ENCODE measurements around the gene VPS41. TPM values are rescaled to one million over a fixed set of nuclear protein-coding genes. Genes with fewer than 3 reads are reported as not detected.

The VPS41 gene
- total and polyA plus RNA-seq, 2 of the 13 experiments (the other 11 are each of a cell fraction or from before 2014, with no cell fraction given) = 12.1 to 43.4 TPM

DNA sequence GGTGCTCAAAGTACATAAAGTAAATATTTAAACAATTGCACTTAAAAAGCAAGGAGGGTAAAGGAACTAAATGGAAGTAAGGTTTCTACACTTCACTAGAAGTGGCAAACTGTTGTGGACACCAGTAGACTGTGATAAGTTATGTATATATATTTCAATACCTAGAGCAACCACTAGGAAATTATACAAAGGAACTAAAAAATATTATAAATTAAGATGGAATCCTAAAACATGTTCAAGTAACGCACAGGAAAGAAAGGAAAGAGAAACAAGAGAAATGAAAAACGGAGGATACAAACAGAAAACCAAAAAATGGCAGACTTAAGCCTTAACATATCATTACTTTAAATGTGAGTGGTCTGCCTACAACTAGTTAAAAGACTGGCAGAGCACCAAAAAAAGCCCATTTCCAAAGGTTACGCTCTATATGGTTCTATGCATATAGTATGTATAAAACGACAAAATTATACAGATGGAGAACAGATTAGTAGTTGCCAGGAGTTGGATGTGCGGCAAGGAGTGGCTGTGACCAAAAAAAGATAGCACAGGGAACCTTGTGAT, 19.0 kb downstream of the VPS41 start (continued):
- TF ChIP-seq ATRX (CRISPR knock-in tag; IDR thresholded peaks at IDR 0.05; ENCODE audit: borderline replicate concordance) = no peak
- no peak for TF ChIP-seq THAP9 (CRISPR knock-in tag; IDR thresholded peaks at IDR 0.05; ENCODE audit: borderline replicate concordance)
- TF ChIP-seq ZNF260 (CRISPR knock-in tag; IDR thresholded peaks at IDR 0.05; ENCODE audit: borderline replicate concordance, low read depth) = no peak
- no peak for TF ChIP-seq ZNF652 (CRISPR knock-in tag; IDR thresholded peaks at IDR 0.05; ENCODE audit: borderline replicate concordance, low read depth)
- TF ChIP-seq ZNF766 (CRISPR knock-in tag; IDR thresholded peaks at IDR 0.05; ENCODE audit: borderline replicate concordance) = no peak
- TF ChIP-seq ZNF552 (CRISPR knock-in tag; IDR thresholded peaks at IDR 0.05; ENCODE audit: borderline replicate concordance) = no peak

DNA sequence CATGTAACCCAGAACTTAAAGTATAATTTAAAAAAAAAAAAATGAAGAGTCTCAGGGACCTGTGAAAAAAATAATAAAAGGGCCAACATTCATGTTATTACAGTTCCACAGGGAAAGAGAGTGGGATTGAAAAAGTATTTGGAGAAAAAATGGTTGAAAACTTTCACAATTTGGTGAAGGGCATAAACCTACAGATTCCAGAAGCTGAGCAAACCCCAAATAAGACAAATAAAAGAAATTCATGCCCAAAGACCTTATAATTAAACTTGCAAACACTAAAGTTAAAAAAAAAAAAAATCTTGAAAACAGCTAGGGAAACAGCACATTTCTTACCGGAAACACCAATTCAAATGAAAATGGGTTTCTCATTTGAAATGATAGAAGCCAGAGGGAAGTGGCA, 19.9 kb downstream of the VPS41 start:
- H3K36me3 ChIP-seq (replicated peaks in 1 of 2; ENCODE audit: control insufficient read depth in 1 of 2, insufficient read depth in 2 of 2, low read length in 2 of 2) = no peaks in the 10 kb centered on the region; a peak in 1 of 5 replicates
- 94% methylated on average over 1 of the region's 1 CpG for WGBS (ENCODE audit: low lambda C conversion rate)
- no peak overlapping the region for H2AFZ ChIP-seq (ENCODE audit: low read length)
- no peak overlapping the region for H3K4me2 ChIP-seq (ENCODE audit: low read depth, low read length)
- CTCF ChIA-PET (ENCODE audit: low intra/inter-chr PET ratio, low total read pairs) = no interaction called here
- no peak overlapping the region for H3K27ac ChIP-seq (ENCODE audit: extremely low read length, insufficient read depth, low read length)
- no peaks in the 10 kb centered on the region for H3K9me3 ChIP-seq (ENCODE audit: low read length)
- FAIRE-seq (no peak), DNase-seq (ENCODE audit: low spot score) (no peak), ATAC-seq (no peak)
- H3K4me1 ChIP-seq (ENCODE audit: insufficient read depth, low read length) = no peaks in the 10 kb centered on the region
- no TSS peak for BruUV-seq (replicated peaks)
- intact Hi-C loops (cut with micrococcal nuclease; ENCODE audit: unreplicated experiment) (no loop called here), in situ Hi-C loops (cut with HindIII; ENCODE audit: extremely low pct_ligation_motif_present, low pct_unique_long_range_greater_than_20kb) (no loop called here)
- no peak overlapping the region for H3K9ac ChIP-seq (ENCODE audit: insufficient read depth, low read depth, low read length)
- H3K79me2 ChIP-seq (ENCODE audit: insufficient read depth, low read length) = no peaks in the 10 kb centered on the region
- POLR2A ChIA-PET = no interaction called here
- H3K4me3 ChIP-seq (replicated peaks in 1 of 3; ENCODE audit: insufficient read depth in 1 of 3, low read depth in 2 of 3, low read length in 3 of 3) = no peak overlapping the region
- no peaks in the 10 kb centered on the region for H4K20me1 ChIP-seq (ENCODE audit: insufficient read depth, low read length)
- H3K27me3 ChIP-seq (ENCODE audit: control insufficient read depth in 1 of 2, insufficient read depth in 2 of 2, low read length in 2 of 2) = no peaks in the 10 kb centered on the region
- TF ChIP-seq, protein P1, sequence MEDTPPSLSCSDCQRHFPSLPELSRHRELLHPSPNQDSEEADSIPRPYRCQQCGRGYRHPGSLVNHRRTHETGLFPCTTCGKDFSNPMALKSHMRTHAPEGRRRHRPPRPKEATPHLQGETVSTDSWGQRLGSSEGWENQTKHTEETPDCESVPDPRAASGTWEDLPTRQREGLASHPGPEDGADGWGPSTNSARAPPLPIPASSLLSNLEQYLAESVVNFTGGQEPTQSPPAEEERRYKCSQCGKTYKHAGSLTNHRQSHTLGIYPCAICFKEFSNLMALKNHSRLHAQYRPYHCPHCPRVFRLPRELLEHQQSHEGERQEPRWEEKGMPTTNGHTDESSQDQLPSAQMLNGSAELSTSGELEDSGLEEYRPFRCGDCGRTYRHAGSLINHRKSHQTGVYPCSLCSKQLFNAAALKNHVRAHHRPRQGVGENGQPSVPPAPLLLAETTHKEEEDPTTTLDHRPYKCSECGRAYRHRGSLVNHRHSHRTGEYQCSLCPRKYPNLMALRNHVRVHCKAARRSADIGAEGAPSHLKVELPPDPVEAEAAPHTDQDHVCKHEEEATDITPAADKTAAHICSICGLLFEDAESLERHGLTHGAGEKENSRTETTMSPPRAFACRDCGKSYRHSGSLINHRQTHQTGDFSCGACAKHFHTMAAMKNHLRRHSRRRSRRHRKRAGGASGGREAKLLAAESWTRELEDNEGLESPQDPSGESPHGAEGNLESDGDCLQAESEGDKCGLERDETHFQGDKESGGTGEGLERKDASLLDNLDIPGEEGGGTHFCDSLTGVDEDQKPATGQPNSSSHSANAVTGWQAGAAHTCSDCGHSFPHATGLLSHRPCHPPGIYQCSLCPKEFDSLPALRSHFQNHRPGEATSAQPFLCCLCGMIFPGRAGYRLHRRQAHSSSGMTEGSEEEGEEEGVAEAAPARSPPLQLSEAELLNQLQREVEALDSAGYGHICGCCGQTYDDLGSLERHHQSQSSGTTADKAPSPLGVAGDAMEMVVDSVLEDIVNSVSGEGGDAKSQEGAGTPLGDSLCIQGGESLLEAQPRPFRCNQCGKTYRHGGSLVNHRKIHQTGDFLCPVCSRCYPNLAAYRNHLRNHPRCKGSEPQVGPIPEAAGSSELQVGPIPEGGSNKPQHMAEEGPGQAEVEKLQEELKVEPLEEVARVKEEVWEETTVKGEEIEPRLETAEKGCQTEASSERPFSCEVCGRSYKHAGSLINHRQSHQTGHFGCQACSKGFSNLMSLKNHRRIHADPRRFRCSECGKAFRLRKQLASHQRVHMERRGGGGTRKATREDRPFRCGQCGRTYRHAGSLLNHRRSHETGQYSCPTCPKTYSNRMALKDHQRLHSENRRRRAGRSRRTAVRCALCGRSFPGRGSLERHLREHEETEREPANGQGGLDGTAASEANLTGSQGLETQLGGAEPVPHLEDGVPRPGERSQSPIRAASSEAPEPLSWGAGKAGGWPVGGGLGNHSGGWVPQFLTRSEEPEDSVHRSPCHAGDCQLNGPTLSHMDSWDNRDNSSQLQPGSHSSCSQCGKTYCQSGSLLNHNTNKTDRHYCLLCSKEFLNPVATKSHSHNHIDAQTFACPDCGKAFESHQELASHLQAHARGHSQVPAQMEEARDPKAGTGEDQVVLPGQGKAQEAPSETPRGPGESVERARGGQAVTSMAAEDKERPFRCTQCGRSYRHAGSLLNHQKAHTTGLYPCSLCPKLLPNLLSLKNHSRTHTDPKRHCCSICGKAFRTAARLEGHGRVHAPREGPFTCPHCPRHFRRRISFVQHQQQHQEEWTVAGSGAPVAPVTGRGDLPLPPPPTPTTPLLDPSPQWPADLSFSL (CRISPR knock-in tag; IDR thresholded peaks at IDR 0.05) = no peak
- TF ChIP-seq ZFP62 (CRISPR knock-in tag; IDR thresholded peaks at IDR 0.05) (no peak), ZNF614 (CRISPR knock-in tag; IDR thresholded peaks at IDR 0.05; ENCODE audit: borderline replicate concordance) (no peak), ZNF776 (CRISPR knock-in tag; IDR thresholded peaks at IDR 0.05) (no peak)

Data from HepG2 (cell line).